ENCODE measurements around the gene SLC25A30.
"Not testable (repeated sequence)": the region's sequence is repeated elsewhere in the genome, so short reads cannot be mapped to it uniquely, and the experiment has no call there.

The SLC25A30 gene

GRCh38 chr13:45352031-45352430, 66.1 kb downstream of the SLC25A30 start:
- no peak overlapping the region for H3K27ac ChIP-seq
- TF ChIP-seq CTCF (conservative IDR thresholded peaks at IDR 0.05) (no peak), ZFX (IDR thresholded peaks at IDR 0.05) (no peak)

- no peak overlapping the region for H3K27ac ChIP-seq
- TF ChIP-seq ZFX (IDR thresholded peaks at IDR 0.05) (no peak), CTCF (conservative IDR thresholded peaks at IDR 0.05) (no peak)
Measured at GRCh38 chr13:45350152-45350551, 68.0 kb downstream of the SLC25A30 start.

DNA sequence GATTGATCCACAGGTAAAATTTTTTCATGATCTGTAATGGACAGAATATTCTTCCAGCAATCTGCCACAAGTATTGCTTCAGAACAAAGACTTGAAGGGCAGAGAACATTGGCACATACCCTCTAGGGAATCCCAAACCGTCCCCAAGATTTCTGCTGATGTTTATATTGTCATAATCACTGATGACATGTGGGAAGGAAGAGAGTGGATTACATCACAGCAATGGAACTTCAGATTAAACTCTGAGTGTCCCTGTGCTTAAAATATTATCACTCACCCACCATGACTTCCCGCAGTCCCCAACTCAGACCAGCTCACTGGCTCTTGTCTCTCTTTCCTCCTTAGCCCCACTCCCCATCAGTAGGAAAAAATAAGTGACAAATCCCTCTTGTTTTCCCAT, 68.7 kb downstream of the SLC25A30 start:
- no peak overlapping the region for H3K27ac ChIP-seq
- TF ChIP-seq ZFX (IDR thresholded peaks at IDR 0.05) (no peak), CTCF (conservative IDR thresholded peaks at IDR 0.05) (no peak)

GRCh38 chr13:45344064-45344463, 74.1 kb downstream of the SLC25A30 start:
- H3K27ac ChIP-seq: not testable (repeated sequence)

All from C4-2B (cell line).